Measurements from ENCODE around the gene FRMD1. TPM values are rescaled to one million over a fixed set of nuclear protein-coding genes. Genes with fewer than 3 reads are reported as not detected.

FRMD1 gene
- total and polyA plus RNA-seq, 2 of the 8 experiments (the other 6 are each of a cell fraction or from before 2014, with no cell fraction given) = 0.36 TPM; not detected in 1

- TF ChIP-seq CHD7 (IDR thresholded peaks at IDR 0.05; ENCODE audit: insufficient replicate concordance, low read length) (no peak), JUN (IDR thresholded peaks at IDR 0.05; ENCODE audit: low read depth, low read length) (no peak), TAF7 (optimal IDR thresholded peaks at IDR 0.05; ENCODE audit: borderline replicate concordance, low read depth, low read length) (no peak), ZNF274 (IDR thresholded peaks at IDR 0.05; ENCODE audit: borderline replicate concordance, extremely low read depth, low read length) (no peak), CREB1 (IDR thresholded peaks at IDR 0.05) (no peak), SAP30 (IDR thresholded peaks at IDR 0.05; ENCODE audit: insufficient read depth, insufficient replicate concordance, low read length) (no peak), POLR2AphosphoS5 (IDR thresholded peaks at IDR 0.05; ENCODE audit: low read depth, low read length) (no peak), RXRA (IDR thresholded peaks at IDR 0.05; ENCODE audit: insufficient read depth, low read depth, low read length) (no peak), TAF1 (IDR thresholded peaks at IDR 0.05; ENCODE audit: low read depth, low read length) (no peak)
Observed at GRCh38 chr6:168122521-168122920, 43.5 kb upstream of the FRMD1 start (continued).
